Spleen (tissue), 11 donors: ENCODE results near the gene CIZ1. TPM values are rescaled to one million over a fixed set of nuclear protein-coding genes. Genes with fewer than 3 reads are reported as not detected.

ENCODE experiments used
- DNase-seq: peaks from one replicate; pipeline ENCODE4 v3.0.0-alpha.2; 2020
- H3K27ac ChIP-seq, 8 donors: fragments of 200-600 bp; sonication (generic) in 7 of 8; 1 replicate in 4 of 8; 2 replicates in 4 of 8; pipeline versions ENCODE4 v1.5.0 to v1.8.0; 2016 to 2021; ENCODE audit warnings: inconsistent platforms in 4 of 8, mild to moderate bottlenecking in 4 of 8, moderate library complexity in 1 of 8
- H3K27me3 ChIP-seq, 7 donors: fragments of 200-600 bp; sonication (generic) in 6 of 7; replicated peaks in 1 of 7; 1 replicate in 4 of 7; 2 replicates in 3 of 7; pipeline versions ENCODE4 v1.5.0 to v1.8.0; 2016 to 2021; ENCODE audit warnings: inconsistent platforms in 3 of 7, mild to moderate bottlenecking in 1 of 7
- H3K36me3 ChIP-seq, 6 donors: fragments of 200-600 bp; sonication (generic) in 5 of 6; 1 replicate in 4 of 6; 2 replicates in 2 of 6; pipeline versions ENCODE4 v1.5.0 to v1.8.0; 2016 to 2021; ENCODE audit warnings: inconsistent platforms in 2 of 6
- H3K4me1 ChIP-seq, 6 donors: fragments of 200-600 bp; sonication (generic) in 5 of 6; 1 replicate in 3 of 6; 2 replicates in 3 of 6; pipeline versions ENCODE4 v1.5.0 to v1.8.0; 2016 to 2021; ENCODE audit warnings: inconsistent platforms in 3 of 6
- H3K4me3 ChIP-seq, 8 donors: fragments of 200-600 bp; sonication (generic) in 7 of 8; 1 replicate in 4 of 8; 2 replicates in 4 of 8; pipeline versions ENCODE4 v1.5.0 to v1.8.0; 2016 to 2021; ENCODE audit warnings: inconsistent platforms in 4 of 8, mild to moderate bottlenecking in 4 of 8, moderate library complexity in 2 of 8
- H3K9me3 ChIP-seq, 8 donors: fragments of 200-600 bp; sonication (generic) in 7 of 8; 1 replicate in 4 of 8; 2 replicates in 4 of 8; pipeline versions ENCODE4 v1.5.0 to v1.8.0; 2016 to 2021; ENCODE audit warnings: inconsistent platforms in 4 of 8
- POLR2A ChIP-seq, 3 donors: fragments of 450-650 bp; IDR thresholded peaks; one replicate each; pipeline ENCODE4 v1.5.1; 2017; ENCODE audit warnings: antibody characterized with exemption in 3 of 3, mild to moderate bottlenecking in 1 of 3
- POLR2AphosphoS5 ChIP-seq, 3 donors: sonication (generic); formaldehyde crosslinking; IDR thresholded peaks; one replicate each; pipeline ENCODE4 v1.5.1; 2017; ENCODE audit warnings: antibody characterized with exemption in 3 of 3
- WGBS, 5 donors: extraction: QIAGEN DNeasy Blood & Tissue Kit in 3 of 5; methylation state at CpG; one replicate each; pipeline versions ENCODE4 v1.1.5 to v1.1.7; 2013 to 2018; 5-methylcytosine and 5-hydroxymethylcytosine counted together
- intact Hi-C: fragments of 100-400 bp; cut with DNase I; formaldehyde crosslinking; loops from one replicate; pipeline ENCODE4 v1.15.0; 2023; ENCODE audit warnings: low total_unique reads
- polyA plus RNA-seq, 3 donors: library from polyadenylated mRNA; stranded (reverse); fragments of 200-250 nt; gene quantifications; one replicate each; pipeline ENCODE4 v1.2.1, GENCODE V29; 2013
- total RNA-seq, 7 donors: library from RNA; depleted of rRNA in 3 of 7; stranded (reverse); fragments of >200 nt in 3 of 7; fragmentation: NEBNext Ultra II Directional in 4 of 7; extraction: Animal tissue kit (Norgen Biotek cat#: 25700) in 4 of 7; gene quantifications; one replicate each; pipeline versions ENCODE4 v1.1.0 to v1.2.1, GENCODE V29; 2016 to 2021
- TF ChIP-seq, protein P1 (sequence below), 11 experiments: fragments of 200-600 bp in 7 of 11; fragments of 450-650 bp in 4 of 11; sonication (generic) in 4 of 11; IDR thresholded peaks in 8 of 11; conservative IDR thresholded peaks in 3 of 11; 1 replicate in 7 of 11; 2 replicates in 4 of 11; pipeline versions ENCODE4 v1.4.0 to v1.8.0; 2016 to 2021; ENCODE audit warnings: antibody characterized with exemption in 11 of 11, inconsistent platforms in 4 of 11, mild to moderate bottlenecking in 1 of 11
- donor health status: healthy with polysubstance abuse.
- donor health status: DM: no; HTN: no; CAD: no; lungs with moderate emphysema.
- donor health status: DM: no; HTN: no; CAD: no.
- donor health status: Bipolar disorder and iron deficiency.
- donor health status: healthy.
- donor health status: DM: no; HTN: no; CAD: no.
- donor health status: DM: yes; HTN: yes; CAD: no.

The CIZ1 gene
- total and polyA plus RNA-seq, 10 donors: 24.7 to 98.2 (median 77.2) TPM

DNA sequence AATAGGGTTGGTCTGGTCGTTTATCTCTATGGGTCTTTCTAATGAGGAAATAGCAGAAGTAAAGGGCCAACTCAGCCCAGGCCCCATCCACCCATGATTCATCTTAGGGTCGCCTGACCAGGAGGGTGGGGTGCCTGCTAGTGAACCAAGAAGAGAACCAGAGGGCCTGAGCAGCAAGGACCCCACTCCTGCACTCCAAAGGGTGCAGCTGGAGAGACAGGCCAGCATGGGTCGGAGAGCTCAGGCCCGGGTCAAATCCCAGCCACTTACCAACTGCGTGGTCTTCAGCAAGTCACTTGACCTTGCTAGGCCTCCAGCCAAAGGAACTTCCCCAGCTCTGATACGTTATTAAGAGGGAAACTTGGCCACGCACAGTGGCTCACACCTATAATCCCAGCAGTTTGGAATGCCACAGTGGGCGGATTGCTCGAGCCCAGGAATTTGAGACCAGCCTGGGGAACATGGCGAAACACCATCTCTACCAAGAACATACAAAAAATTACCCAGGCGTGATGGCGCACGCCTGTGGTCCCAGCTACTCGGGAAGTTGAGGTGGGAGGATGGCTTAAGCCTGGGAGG is 27.0 kb downstream of the CIZ1 start:
- H3K4me1 ChIP-seq: peaks cover 8 to 47% (median 21%) of the 10 kb centered on the region in 6 donors
- H3K27me3 ChIP-seq: no peaks in the 10 kb centered on the region
- intact Hi-C loops: no loop called here
- no peak overlapping the region for H3K4me3 ChIP-seq
- WGBS, 5 donors: 72 to 87% (median 76%) methylated on average over 10 to 14 of the region's 14 CpGs
- TF ChIP-seq, protein P1, sequence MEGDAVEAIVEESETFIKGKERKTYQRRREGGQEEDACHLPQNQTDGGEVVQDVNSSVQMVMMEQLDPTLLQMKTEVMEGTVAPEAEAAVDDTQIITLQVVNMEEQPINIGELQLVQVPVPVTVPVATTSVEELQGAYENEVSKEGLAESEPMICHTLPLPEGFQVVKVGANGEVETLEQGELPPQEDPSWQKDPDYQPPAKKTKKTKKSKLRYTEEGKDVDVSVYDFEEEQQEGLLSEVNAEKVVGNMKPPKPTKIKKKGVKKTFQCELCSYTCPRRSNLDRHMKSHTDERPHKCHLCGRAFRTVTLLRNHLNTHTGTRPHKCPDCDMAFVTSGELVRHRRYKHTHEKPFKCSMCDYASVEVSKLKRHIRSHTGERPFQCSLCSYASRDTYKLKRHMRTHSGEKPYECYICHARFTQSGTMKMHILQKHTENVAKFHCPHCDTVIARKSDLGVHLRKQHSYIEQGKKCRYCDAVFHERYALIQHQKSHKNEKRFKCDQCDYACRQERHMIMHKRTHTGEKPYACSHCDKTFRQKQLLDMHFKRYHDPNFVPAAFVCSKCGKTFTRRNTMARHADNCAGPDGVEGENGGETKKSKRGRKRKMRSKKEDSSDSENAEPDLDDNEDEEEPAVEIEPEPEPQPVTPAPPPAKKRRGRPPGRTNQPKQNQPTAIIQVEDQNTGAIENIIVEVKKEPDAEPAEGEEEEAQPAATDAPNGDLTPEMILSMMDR (IDR thresholded peaks at IDR 0.05 in 8 of 11, conservative IDR thresholded peaks at IDR 0.05 in 3 of 11): no peak
- TF ChIP-seq POLR2A (IDR thresholded peaks at IDR 0.05): no peak
- no peak for TF ChIP-seq POLR2AphosphoS5 (IDR thresholded peaks at IDR 0.05)
- H3K9me3 ChIP-seq: no peaks in the 10 kb centered on the region
- no peak for DNase-seq
- H3K27ac ChIP-seq: peak overlapping the region in 2 of 8 donors; percentile 8 to 17
- peaks cover 0 to 75% (median 55%) of the 10 kb centered on the region in 6 donors for H3K36me3 ChIP-seq

DNA sequence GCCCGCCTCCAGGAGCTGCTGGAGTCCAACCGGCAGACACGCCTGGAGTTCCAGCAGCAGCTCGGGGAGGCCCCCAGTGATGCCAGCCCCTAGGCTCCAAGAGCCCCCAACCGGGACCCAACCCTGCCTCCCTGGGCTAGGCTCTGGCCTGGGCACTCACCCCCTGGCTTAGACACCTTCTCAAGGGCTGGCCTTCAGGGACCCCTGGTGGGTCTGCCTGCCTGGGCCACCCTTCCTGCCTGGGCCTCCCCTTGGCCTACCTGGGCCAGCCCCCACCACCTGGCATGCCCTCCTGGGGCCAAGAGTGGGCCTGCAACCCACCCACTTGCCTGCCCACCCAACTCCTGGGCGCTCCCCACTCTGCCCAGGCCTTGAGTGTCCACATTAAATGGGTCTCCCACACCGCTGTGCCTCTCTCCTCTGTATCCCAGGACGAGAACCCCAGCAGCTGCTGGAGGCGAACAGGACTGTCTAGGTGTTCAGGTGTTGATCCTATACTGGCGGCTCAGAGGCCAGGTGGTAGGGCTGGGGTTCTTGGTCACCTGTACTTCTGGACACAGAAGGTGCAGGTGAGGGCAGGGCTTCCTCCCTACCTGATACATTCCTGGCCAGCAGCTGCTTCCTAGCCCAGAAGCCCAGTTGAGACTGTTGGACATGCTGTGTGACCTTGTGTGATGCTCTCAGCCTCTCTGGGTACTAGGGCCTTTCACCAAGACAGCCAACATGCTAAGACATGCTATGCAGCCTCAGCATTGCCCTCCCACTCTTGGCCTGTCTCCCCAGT is 27.7 kb downstream of the CIZ1 start:
- Histone ChIP-seq H3K4me1 (peaks cover 8 to 53% (median 26%) of the 10 kb centered on the region in 6 donors), H3K4me3 (no peak overlapping the region), H3K27me3 (no peaks in the 10 kb centered on the region), H3K9me3 (no peaks in the 10 kb centered on the region), H3K36me3 (peaks cover 0 to 69% (median 49%) of the 10 kb centered on the region in 6 donors), H3K27ac (peak overlapping the region in 1 of 8 donors; percentile 17)
- WGBS, 5 donors: 86 to 98% (median 96%) methylated on average over 6 to 10 of the region's 10 CpGs
- TF ChIP-seq, protein P1 (IDR thresholded peaks at IDR 0.05 in 8 of 11, conservative IDR thresholded peaks at IDR 0.05 in 3 of 11): no peak
- TF ChIP-seq POLR2AphosphoS5 (IDR thresholded peaks at IDR 0.05): peak in 1 of 3 donors; percentile 53
- peak; percentile 75 for DNase-seq
- intact Hi-C loops: no loop called here

DNA sequence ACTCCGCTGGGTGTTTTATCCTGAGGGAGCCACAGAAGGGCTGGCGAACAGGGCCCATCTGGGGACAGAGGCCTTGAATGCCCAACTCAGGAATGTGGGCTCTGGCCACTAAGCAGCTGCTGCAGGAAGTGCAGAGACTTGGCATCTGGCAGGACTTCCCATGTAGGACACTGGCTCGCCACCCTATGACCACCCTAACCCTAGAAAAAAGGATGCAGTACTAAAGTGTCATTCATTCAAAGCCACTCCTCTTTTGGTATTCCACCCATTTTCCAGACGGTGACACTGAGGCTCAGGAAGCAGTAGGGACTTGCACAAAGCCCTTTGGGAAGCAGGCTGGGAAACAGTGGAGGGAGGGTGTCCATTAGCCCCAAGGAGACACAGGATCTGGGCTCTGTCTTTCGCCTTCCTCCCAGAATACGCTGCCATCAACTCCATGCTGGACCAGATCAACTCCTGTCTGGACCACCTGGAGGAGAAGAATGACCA is 28.3 kb downstream of the CIZ1 start:
- TF ChIP-seq, protein P1 (IDR thresholded peaks at IDR 0.05 in 8 of 11, conservative IDR thresholded peaks at IDR 0.05 in 3 of 11): no peak
- no peak for TF ChIP-seq POLR2AphosphoS5 (IDR thresholded peaks at IDR 0.05)
- TF ChIP-seq POLR2A (IDR thresholded peaks at IDR 0.05): no peak
- 78 to 89% (median 87%) methylated on average over 6 of the region's 6 CpGs for WGBS, 5 donors
- peak; percentile 61 for DNase-seq
- H3K4me1 ChIP-seq: peaks cover 8 to 55% (median 26%) of the 10 kb centered on the region in 6 donors
- no peaks in the 10 kb centered on the region for H3K27me3 ChIP-seq
- intact Hi-C loops: no loop called here
- no peak overlapping the region for H3K4me3 ChIP-seq
- no peaks in the 10 kb centered on the region for H3K9me3 ChIP-seq
- peak overlapping the region in 2 of 8 donors; percentile 27 to 51 for H3K27ac ChIP-seq
- H3K36me3 ChIP-seq: peaks cover 0 to 62% (median 46%) of the 10 kb centered on the region in 6 donors
